ENCODE results near the gene PIK3R4. TPM values are rescaled to one million over a fixed set of nuclear protein-coding genes. Genes with fewer than 3 reads are reported as not detected.

Gene PIK3R4
- total RNA-seq, 1 experiment from 2014 or later = 45.9 TPM

- Histone ChIP-seq H3K27me3 (ENCODE audit: control insufficient read depth, insufficient read depth, low read length) (no peaks in the 10 kb centered on the region), H3K36me3 (replicated peaks; ENCODE audit: control insufficient read depth, insufficient read depth, low read length) (no peaks in the 10 kb centered on the region; the same call in 1 of the 2 replicates), H3K4me3 (ENCODE audit: insufficient read depth, low read depth, low read length) (no peak overlapping the region)
- no peak for DNase-seq
These were observed 90.0 kb downstream of the PIK3R4 start for GRCh38 chr3:130656627-130657026.

- H3K4me3 ChIP-seq (ENCODE audit: insufficient read depth, low read depth, low read length) = no peak overlapping the region
- DNase-seq = no peak
- no peaks in the 10 kb centered on the region for H3K27me3 ChIP-seq (ENCODE audit: control insufficient read depth, insufficient read depth, low read length)
- H3K36me3 ChIP-seq (replicated peaks; ENCODE audit: control insufficient read depth, insufficient read depth, low read length) = no peaks in the 10 kb centered on the region; the same call in 1 of the 2 replicates
These were observed 91.7 kb downstream of the PIK3R4 start for GRCh38 chr3:130654921-130655320.

DNA sequence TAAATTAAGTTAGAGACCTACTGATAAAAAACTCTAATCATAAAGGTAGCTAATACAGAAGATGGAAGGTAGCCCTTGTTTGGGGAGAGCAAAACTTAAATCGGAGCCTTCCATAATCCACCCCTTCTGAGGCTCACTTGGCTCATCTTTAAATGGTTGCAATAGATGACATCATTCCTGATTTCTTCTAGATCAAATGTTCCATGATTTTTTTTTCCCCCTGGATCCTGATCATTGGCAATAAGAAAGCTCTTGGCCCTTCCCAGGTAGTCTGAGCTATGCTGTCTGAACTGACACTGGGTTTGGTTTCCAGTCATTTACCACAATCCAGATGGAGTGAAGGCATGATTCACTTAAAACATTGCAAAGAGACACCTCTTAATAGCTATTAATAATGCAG is 92.5 kb downstream of the PIK3R4 start:
- H3K36me3 ChIP-seq (replicated peaks; ENCODE audit: control insufficient read depth, insufficient read depth, low read length) = no peaks in the 10 kb centered on the region; the same call in 1 of the 2 replicates
- no peaks in the 10 kb centered on the region for H3K27me3 ChIP-seq (ENCODE audit: control insufficient read depth, insufficient read depth, low read length)
- no peak overlapping the region for H3K4me3 ChIP-seq (ENCODE audit: insufficient read depth, low read depth, low read length)
- no peak for DNase-seq

GRCh38 chr3:130649061-130649654 is 97.5 kb downstream of the PIK3R4 start:
- H3K27me3 ChIP-seq (ENCODE audit: control insufficient read depth, insufficient read depth, low read length) = no peaks in the 10 kb centered on the region
- no peak overlapping the region for H3K4me3 ChIP-seq (ENCODE audit: insufficient read depth, low read depth, low read length)
- DNase-seq = no peak
- H3K36me3 ChIP-seq (replicated peaks; ENCODE audit: control insufficient read depth, insufficient read depth, low read length) = no peaks in the 10 kb centered on the region

DNA sequence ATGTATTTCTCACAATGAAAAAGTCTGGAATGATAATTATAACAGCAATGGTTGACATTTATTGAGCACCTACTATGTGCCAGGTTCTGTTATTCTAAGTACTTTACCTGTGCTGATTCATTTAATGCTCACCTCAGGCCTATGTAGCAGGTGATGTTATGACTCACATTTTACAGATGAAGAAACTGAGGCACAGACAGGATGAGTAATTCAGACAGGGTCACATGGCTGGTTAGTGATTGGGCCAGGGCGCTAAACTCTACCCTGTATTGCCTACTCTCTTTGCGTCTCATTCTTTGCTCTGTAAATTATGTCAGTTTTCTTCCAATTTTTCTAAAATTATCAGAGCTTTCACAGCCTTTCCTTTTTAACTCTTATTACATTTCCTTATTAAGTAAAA is 98.3 kb downstream of the PIK3R4 start:
- Histone ChIP-seq H3K27me3 (ENCODE audit: control insufficient read depth, insufficient read depth, low read length) (no peaks in the 10 kb centered on the region), H3K36me3 (replicated peaks; ENCODE audit: control insufficient read depth, insufficient read depth, low read length) (no peaks in the 10 kb centered on the region), H3K4me3 (ENCODE audit: insufficient read depth, low read depth, low read length) (no peak overlapping the region)
- no peak for DNase-seq

GRCh38 chr3:130645261-130645660 is 101.4 kb downstream of the PIK3R4 start:
- Histone ChIP-seq H3K27me3 (ENCODE audit: control insufficient read depth, insufficient read depth, low read length) (no peaks in the 10 kb centered on the region), H3K36me3 (replicated peaks; ENCODE audit: control insufficient read depth, insufficient read depth, low read length) (no peaks in the 10 kb centered on the region), H3K4me3 (ENCODE audit: insufficient read depth, low read depth, low read length) (no peak overlapping the region)
- DNase-seq = no peak

DNA sequence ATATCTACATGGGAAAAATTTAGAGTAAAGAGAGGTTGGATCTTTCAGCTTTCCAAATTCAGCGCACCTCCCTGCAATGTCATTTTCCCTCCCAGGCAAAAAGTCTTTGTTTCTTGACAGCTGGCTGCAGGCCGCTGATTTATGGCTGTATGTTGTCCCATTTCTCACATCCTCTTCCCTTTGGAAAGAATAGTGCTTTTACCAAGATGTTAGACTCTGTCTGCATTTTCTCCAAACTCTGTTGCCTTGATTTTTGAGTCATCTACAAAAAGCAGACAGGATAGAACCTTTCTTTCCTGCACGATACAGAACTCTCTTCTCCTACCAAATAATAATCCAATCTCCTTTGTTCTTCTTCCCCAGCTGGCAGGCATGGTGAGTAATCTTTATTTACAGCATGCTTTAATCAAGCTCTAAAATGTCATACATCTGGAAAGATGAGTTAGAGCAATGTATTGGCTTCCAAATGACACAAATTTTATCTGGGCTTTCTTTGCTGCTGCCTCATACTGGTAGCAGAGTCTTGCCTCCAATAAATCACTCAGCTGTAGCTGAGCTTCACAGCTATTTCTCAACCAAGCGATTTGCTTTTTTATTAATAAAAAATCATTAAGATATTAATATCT is 101.9 kb downstream of the PIK3R4 start:
- no peaks in the 10 kb centered on the region for H3K36me3 ChIP-seq (replicated peaks; ENCODE audit: control insufficient read depth, insufficient read depth, low read length)
- DNase-seq = no peak
- H3K4me3 ChIP-seq (ENCODE audit: insufficient read depth, low read depth, low read length) = no peak overlapping the region
- no peaks in the 10 kb centered on the region for H3K27me3 ChIP-seq (ENCODE audit: control insufficient read depth, insufficient read depth, low read length)

DNA sequence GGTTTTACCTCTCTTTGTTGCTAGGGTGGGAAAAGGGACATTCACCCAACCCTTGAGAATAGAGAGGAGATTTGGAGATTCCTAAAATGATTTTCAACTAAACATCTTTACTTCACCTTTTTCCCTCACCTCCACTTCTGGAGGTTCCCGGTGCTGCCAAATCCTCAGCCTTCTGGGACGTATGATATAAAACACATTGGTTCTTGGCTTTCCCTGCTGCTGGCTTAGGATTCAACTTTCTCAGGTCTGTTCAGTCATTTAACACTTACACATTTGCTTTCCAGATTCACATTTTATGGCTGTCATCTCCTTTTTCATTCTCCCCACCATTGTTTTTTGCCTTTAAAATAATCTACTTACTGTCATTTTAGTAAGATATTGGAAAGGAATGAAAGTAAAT is 106.6 kb downstream of the PIK3R4 start:
- Histone ChIP-seq H3K27me3 (ENCODE audit: control insufficient read depth, insufficient read depth, low read length) (no peaks in the 10 kb centered on the region), H3K4me3 (ENCODE audit: insufficient read depth, low read depth, low read length) (no peak overlapping the region), H3K36me3 (replicated peaks; ENCODE audit: control insufficient read depth, insufficient read depth, low read length) (no peaks in the 10 kb centered on the region)
- no peak for DNase-seq

GRCh38 chr3:130636480-130637234 is 110.0 kb downstream of the PIK3R4 start:
- H3K27me3 ChIP-seq (ENCODE audit: control insufficient read depth, insufficient read depth, low read length) = no peaks in the 10 kb centered on the region
- no peaks in the 10 kb centered on the region for H3K36me3 ChIP-seq (replicated peaks; ENCODE audit: control insufficient read depth, insufficient read depth, low read length)
- H3K4me3 ChIP-seq (ENCODE audit: insufficient read depth, low read depth, low read length) = no peak overlapping the region
- no peak for DNase-seq

DNA sequence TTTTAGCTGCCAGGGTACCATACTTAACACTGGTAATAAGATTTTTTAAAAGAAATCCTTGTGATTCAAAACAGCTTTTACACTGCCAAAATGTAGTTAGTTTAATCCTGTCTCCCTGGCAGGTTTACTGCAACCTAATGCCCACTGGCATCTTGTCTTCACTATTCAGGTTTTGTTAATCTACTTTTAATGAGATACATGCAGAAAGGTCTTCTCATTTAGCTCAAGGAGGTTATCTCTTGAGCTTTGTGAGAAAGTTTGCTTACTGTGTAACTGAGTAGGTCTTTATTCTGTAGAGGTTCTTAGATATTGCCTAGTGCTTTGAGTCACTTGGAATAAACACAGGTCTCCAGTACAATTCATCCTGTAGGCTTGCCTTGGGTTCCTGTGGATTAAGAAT is 110.7 kb downstream of the PIK3R4 start:
- H3K36me3 ChIP-seq (replicated peaks; ENCODE audit: control insufficient read depth, insufficient read depth, low read length) = no peaks in the 10 kb centered on the region
- no peaks in the 10 kb centered on the region for H3K27me3 ChIP-seq (ENCODE audit: control insufficient read depth, insufficient read depth, low read length)
- no peak for DNase-seq
- H3K4me3 ChIP-seq (ENCODE audit: insufficient read depth, low read depth, low read length) = no peak overlapping the region

- Histone ChIP-seq H3K36me3 (replicated peaks; ENCODE audit: control insufficient read depth, insufficient read depth, low read length) (no peaks in the 10 kb centered on the region), H3K4me3 (ENCODE audit: insufficient read depth, low read depth, low read length) (no peak overlapping the region), H3K27me3 (ENCODE audit: control insufficient read depth, insufficient read depth, low read length) (no peaks in the 10 kb centered on the region)
- DNase-seq = no peak
These were observed 111.3 kb downstream of the PIK3R4 start for GRCh38 chr3:130635285-130635684.

Other genes starting within 250 kb of the PIK3R4 start
- under 0.01 TPM in 1 of 2 replicates, not detected in the other for gene COL6A6, start 229.7 kb downstream of the PIK3R4 start, total RNA-seq (2014; rRNA removed; shearing (Covaris generic))
- 32.4 and 39.4 TPM in 2 replicates for gene ATP2C1, start 147.3 kb upstream of the PIK3R4 start, total RNA-seq (2014; rRNA removed; shearing (Covaris generic))

All from H7 (cell line).